CD4-positive, alpha-beta T cell treated with Interleukin-4 for 4 hours (primary cell): ENCODE data around the gene TRAPPC2L.
"Not testable (repeated sequence)": the region's sequence is repeated elsewhere in the genome, so short reads cannot be mapped to it uniquely, and the experiment has no call there.

Experiments
- DNase-seq: peaks from one replicate; pipeline ENCODE4 v3.0.0-alpha.2; 2020

TRAPPC2L gene

GRCh38 chr16:88878967-88879787, 22.2 kb downstream of the TRAPPC2L start:
- DNase-seq, result no peak

GRCh38 chr16:88879788-88880055, 22.8 kb downstream of the TRAPPC2L start:
- no peak for DNase-seq

GRCh38 chr16:88880226-88881006, 23.5 kb downstream of the TRAPPC2L start:
- no peak for DNase-seq

- DNase-seq, result no peak
Measured at GRCh38 chr16:88881007-88881615, 24.2 kb downstream of the TRAPPC2L start.

- DNase-seq, result no peak
Measured at GRCh38 chr16:88881675-88882357, 24.9 kb downstream of the TRAPPC2L start.

GRCh38 chr16:88882358-88883030, 25.6 kb downstream of the TRAPPC2L start:
- DNase-seq, result peak; percentile 0

- DNase-seq, result no peak
Measured at GRCh38 chr16:88883117-88883895, 26.4 kb downstream of the TRAPPC2L start.

- no peak for DNase-seq
Measured at GRCh38 chr16:88883946-88884345, 27.0 kb downstream of the TRAPPC2L start.

- DNase-seq, result no peak
Measured at GRCh38 chr16:88884569-88885271, 27.8 kb downstream of the TRAPPC2L start.

GRCh38 chr16:88885693-88886280, 28.9 kb downstream of the TRAPPC2L start:
- no peak for DNase-seq

- no peak for DNase-seq
Measured at GRCh38 chr16:88886420-88886844, 29.5 kb downstream of the TRAPPC2L start.

- no peak for DNase-seq
Measured at GRCh38 chr16:88886845-88887521, 30.1 kb downstream of the TRAPPC2L start.

- DNase-seq, result no peak
Measured at GRCh38 chr16:88888057-88888456, 31.1 kb downstream of the TRAPPC2L start.

GRCh38 chr16:88888461-88889387, 31.8 kb downstream of the TRAPPC2L start:
- no peak for DNase-seq

GRCh38 chr16:88889702-88890352, 32.9 kb downstream of the TRAPPC2L start:
- not testable (repeated sequence) for DNase-seq

GRCh38 chr16:88891083-88891482, 34.2 kb downstream of the TRAPPC2L start:
- DNase-seq, result no peak

GRCh38 chr16:88892065-88892464, 35.1 kb downstream of the TRAPPC2L start:
- DNase-seq, result no peak
